OCI-LY7 (cell line): Measurements from ENCODE around the gene LAMB3. TPM values are rescaled to one million over a fixed set of nuclear protein-coding genes. Genes with fewer than 3 reads are reported as not detected.

Source experiments
- BruUV-seq: library from RNA; stranded (reverse); fragments of 400-500 nt; replicated peaks from 2 replicates; lab custom pipeline; 2021; lab: Mats Ljungman, UMichigan
- CTCF ChIA-PET: fragments of 300-600 bp; sonication (Branson Sonifier 250); formaldehyde crosslinking; loops from one replicate; lab custom pipeline; 2022; ENCODE audit warnings: antibody characterized with exemption; ENCODE audit not compliant: unreplicated experiment; lab: Charles Lee
- POLR2A ChIA-PET: fragments of 300-600 bp; sonication (Branson Sonifier 250); formaldehyde crosslinking; loops from one replicate; lab custom pipeline; 2022; ENCODE audit warnings: antibody characterized with exemption; lab: Charles Lee
- DNase-seq: peaks from one replicate; pipeline ENCODE4 v3.0.0-alpha.2; 2015; ENCODE audit warnings: low spot score
- H2AFZ ChIP-seq: fragments of 200-600 bp; sonication (generic), shearing (Covaris generic); 2 replicates; pipeline ENCODE4 v1.6.1; 2014; ENCODE audit warnings: mild to moderate bottlenecking, antibody characterized with exemption, low read length, moderate library complexity
- H3K27ac ChIP-seq: fragments of 200-600 bp; sonication (generic); 2 replicates; pipeline ENCODE4 v1.5.1; 2014; ENCODE audit warnings: mixed run types, low read depth, mild to moderate bottlenecking, moderate library complexity, low read length, inconsistent platforms; ENCODE audit not compliant: poor library complexity, severe bottlenecking
- H3K36me3 ChIP-seq: fragments of 200-600 bp; sonication (generic); 2 replicates; pipeline ENCODE4 v1.6.1; 2014; ENCODE audit warnings: mild to moderate bottlenecking, antibody characterized with exemption, low read length, moderate library complexity, mixed read lengths; ENCODE audit not compliant: insufficient read depth
- H3K4me1 ChIP-seq: fragments of 200-600 bp; sonication (generic); 2 replicates; pipeline ENCODE4 v1.5.1; 2014; ENCODE audit warnings: mild to moderate bottlenecking, low read length; ENCODE audit not compliant: insufficient read depth, poor library complexity, severe bottlenecking
- H3K4me2 ChIP-seq: fragments of 200-600 bp; sonication (generic); 2 replicates; pipeline ENCODE4 v1.6.1; 2014; ENCODE audit warnings: mild to moderate bottlenecking, low read length
- H3K4me3 ChIP-seq: fragments of 200-600 bp; sonication (generic); 2 replicates; pipeline ENCODE4 v1.5.1; 2014; ENCODE audit warnings: mild to moderate bottlenecking, low read depth, low read length; ENCODE audit not compliant: poor library complexity, severe bottlenecking
- H3K79me2 ChIP-seq: fragments of 200-600 bp; sonication (generic); 2 replicates; pipeline ENCODE4 v1.6.1; 2016; ENCODE audit warnings: low read depth, mild to moderate bottlenecking, low read length, moderate library complexity, mixed read lengths; ENCODE audit not compliant: insufficient read depth
- H3K9me2 ChIP-seq: fragments of 200-600 bp; sonication (generic); 2 replicates; pipeline ENCODE4 v1.6.1; 2016; ENCODE audit warnings: mild to moderate bottlenecking, low read length, mixed read lengths; ENCODE audit not compliant: insufficient read depth
- H3K9me3 ChIP-seq: fragments of 200-600 bp; sonication (generic); 2 replicates; pipeline ENCODE4 v1.6.1; 2014; ENCODE audit warnings: mild to moderate bottlenecking, mixed run types, low read length, mixed read lengths
- H4K20me1 ChIP-seq: fragments of 200-600 bp; sonication (generic); 2 replicates; pipeline ENCODE4 v1.6.1; 2014; ENCODE audit warnings: mild to moderate bottlenecking, antibody characterized with exemption, low read length, moderate library complexity, mixed read lengths; ENCODE audit not compliant: insufficient read depth
- EZH2phosphoT487 ChIP-seq: fragments of 200-600 bp; sonication (generic); IDR thresholded peaks from 2 replicates; pipeline ENCODE4 v1.6.1; 2018; ENCODE audit warnings: low read depth, borderline replicate concordance, mild to moderate bottlenecking, mixed run types, antibody characterized with exemption, low read length, moderate library complexity, mixed read lengths
- intact Hi-C: fragments of 100-400 bp; cut with micrococcal nuclease; formaldehyde crosslinking; loops from one replicate; pipeline ENCODE4 v1.10.0; 2022; ENCODE audit not compliant: unreplicated experiment
- total RNA-seq, 2 experiments: library from RNA; depleted of rRNA in 1 of 2; stranded (reverse); fragments of >200 nt in 1 of 2; shearing (Covaris generic) in 1 of 2; gene quantifications; 2 replicates each; pipeline ENCODE4 v1.2.3, GENCODE V29; 2014 to 2022
- TF ChIP-seq, protein P1 (sequence below): fragments of 200-600 bp; sonication (generic); conservative IDR thresholded peaks from 2 replicates; pipeline ENCODE4 v1.5.1; 2014; ENCODE audit warnings: mild to moderate bottlenecking, antibody characterized with exemption, low read length, moderate library complexity, mixed read lengths

LAMB3 gene
- total RNA-seq, 2 experiments from 2014 or later: 0.41 to 0.46 TPM

DNA sequence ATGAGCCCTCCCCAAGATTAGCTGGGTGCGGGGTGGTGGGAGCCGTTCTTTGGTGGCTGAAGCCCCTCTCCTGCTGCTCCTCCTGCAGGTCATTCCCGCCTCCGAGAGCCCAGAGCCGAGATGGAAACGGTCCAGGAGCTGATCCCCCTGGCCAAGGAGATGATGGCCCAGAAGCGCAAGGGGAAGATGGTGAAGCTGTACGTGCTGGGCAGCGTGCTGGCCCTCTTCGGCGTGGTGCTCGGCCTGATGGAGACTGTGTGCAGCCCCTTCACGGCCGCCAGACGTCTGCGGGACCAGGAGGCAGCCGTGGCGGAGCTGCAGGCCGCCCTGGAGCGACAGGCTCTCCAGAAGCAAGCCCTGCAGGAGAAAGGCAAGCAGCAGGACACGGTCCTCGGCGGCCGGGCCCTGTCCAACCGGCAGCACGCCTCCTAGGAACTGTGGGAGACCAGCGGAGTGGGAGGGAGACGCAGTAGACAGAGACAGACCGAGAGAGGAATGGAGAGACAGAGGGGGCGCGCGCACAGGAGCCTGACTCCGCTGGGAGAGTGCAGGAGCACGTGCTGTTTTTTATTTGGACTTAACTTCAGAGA, 23.4 kb upstream of the LAMB3 start:
- POLR2A ChIA-PET: no interaction called here
- no peaks in the 10 kb centered on the region for H3K4me1 ChIP-seq
- BruUV-seq: no TSS peak

DNA sequence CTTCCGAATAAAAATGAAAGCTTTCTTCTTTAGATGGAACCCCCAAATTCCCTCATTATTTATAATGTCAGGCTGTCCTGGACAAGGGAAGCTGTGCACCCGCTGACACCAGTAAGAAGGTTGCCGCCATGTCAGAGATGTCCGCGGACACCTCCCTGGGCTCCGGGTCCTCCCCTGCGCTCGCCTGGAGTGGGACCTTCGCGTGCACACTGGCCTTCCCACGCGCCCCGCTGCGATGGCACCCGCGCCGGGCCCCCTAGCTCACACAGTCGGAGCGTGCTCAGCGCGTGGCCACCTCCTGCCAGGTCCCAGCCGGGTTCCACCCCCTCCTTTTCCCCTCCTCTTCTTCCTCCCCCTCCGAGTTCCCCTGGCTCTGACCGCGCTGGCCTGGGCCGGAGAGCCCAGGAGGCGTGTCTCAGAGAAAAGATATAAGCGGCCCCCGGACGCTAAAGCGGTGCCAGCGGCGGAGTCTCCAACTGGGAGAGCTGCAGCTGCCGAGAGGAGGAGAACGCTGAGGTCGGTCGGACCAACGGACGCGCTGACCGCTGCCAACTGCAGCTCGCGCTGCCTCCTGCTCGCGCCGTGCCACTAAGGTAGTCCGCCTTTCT, 22.8 kb upstream of the LAMB3 start, which contains the start of gene G0S2:
Gene G0S2 (plus strand): TSS at position 456 of the 608 bp plus-strand sequence. CDS start 273 bp downstream, outside the sequence.
- no peaks in the 10 kb centered on the region for H3K9me2 ChIP-seq
- H3K27ac ChIP-seq: no peak within 1 kb of the TSS
- ChIA-PET CTCF (no interaction called here), POLR2A (interaction anchor here (0.7 kb wide), 1 partner anchor 20 kb away, joined by 3 read pairs; no protein-coding TSS in a partner anchor)
- H2AFZ ChIP-seq: no peak within 1 kb of the TSS
- DNase-seq: no peak
- no peak for TF ChIP-seq EZH2phosphoT487
- TF ChIP-seq, protein P1, sequence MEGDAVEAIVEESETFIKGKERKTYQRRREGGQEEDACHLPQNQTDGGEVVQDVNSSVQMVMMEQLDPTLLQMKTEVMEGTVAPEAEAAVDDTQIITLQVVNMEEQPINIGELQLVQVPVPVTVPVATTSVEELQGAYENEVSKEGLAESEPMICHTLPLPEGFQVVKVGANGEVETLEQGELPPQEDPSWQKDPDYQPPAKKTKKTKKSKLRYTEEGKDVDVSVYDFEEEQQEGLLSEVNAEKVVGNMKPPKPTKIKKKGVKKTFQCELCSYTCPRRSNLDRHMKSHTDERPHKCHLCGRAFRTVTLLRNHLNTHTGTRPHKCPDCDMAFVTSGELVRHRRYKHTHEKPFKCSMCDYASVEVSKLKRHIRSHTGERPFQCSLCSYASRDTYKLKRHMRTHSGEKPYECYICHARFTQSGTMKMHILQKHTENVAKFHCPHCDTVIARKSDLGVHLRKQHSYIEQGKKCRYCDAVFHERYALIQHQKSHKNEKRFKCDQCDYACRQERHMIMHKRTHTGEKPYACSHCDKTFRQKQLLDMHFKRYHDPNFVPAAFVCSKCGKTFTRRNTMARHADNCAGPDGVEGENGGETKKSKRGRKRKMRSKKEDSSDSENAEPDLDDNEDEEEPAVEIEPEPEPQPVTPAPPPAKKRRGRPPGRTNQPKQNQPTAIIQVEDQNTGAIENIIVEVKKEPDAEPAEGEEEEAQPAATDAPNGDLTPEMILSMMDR: no peak
- H3K4me3 ChIP-seq: no peak within 1 kb of the TSS
- H3K4me2 ChIP-seq: no peak within 1 kb of the TSS
- no peaks in the 10 kb centered on the region; the same call in 1 of the 2 replicates for H4K20me1 ChIP-seq
- BruUV-seq: no TSS peak
- intact Hi-C loops: no loop called here
- no peaks in the 10 kb centered on the region for H3K9me3 ChIP-seq
- H3K4me1 ChIP-seq: no peaks in the 10 kb centered on the region
- no peaks in the 10 kb centered on the region for H3K36me3 ChIP-seq
- H3K79me2 ChIP-seq: no peaks in the 10 kb centered on the region

More for the DNA sequence above, 23.4 kb upstream of the LAMB3 start:
- Histone ChIP-seq H3K4me3 (no peak overlapping the region), H4K20me1 (no peaks in the 10 kb centered on the region; the same call in 1 of the 2 replicates), H3K27ac (no peak overlapping the region), H3K9me2 (no peaks in the 10 kb centered on the region), H3K36me3 (no peaks in the 10 kb centered on the region), H2AFZ (no peak overlapping the region), H3K4me2 (no peak overlapping the region), H3K9me3 (no peaks in the 10 kb centered on the region), H3K79me2 (no peaks in the 10 kb centered on the region)
- CTCF ChIA-PET: no interaction called here
- intact Hi-C loops: no loop called here
- TF ChIP-seq, protein P1: no peak
- TF ChIP-seq EZH2phosphoT487: no peak
- DNase-seq: no peak
